ENCODE measurements around the gene DNM1.

DNA sequence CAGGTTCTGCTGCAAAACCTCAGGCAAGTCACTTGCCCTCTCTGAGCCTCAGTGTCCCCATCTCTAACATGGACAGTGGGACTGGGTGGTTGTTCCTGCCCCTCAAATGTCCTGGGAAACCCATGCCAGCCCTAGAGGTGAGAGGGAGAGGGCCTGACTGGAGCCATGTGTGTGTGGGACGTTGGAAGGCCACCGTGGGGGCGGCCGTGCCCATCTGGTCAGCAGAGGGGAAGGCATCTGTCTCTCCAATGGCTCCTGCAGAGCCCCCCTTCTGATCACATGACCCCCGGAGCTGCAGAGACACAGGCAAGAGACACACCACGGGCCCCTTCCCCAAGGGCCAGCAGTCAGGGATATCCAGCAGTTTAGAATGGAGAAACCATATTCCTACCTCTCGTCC is 1.7 kb downstream of the DNM1 start:
- TF ChIP-seq CTCF (IDR thresholded peaks at IDR 0.05; ENCODE audit: poor library complexity): no peak
- no peak for TF ChIP-seq EZH2phosphoT487 (IDR thresholded peaks at IDR 0.05; ENCODE audit: low read depth, severe bottlenecking, unreplicated experiment)
